Measurements from ENCODE around the gene NSUN7.

NSUN7 gene

DNA sequence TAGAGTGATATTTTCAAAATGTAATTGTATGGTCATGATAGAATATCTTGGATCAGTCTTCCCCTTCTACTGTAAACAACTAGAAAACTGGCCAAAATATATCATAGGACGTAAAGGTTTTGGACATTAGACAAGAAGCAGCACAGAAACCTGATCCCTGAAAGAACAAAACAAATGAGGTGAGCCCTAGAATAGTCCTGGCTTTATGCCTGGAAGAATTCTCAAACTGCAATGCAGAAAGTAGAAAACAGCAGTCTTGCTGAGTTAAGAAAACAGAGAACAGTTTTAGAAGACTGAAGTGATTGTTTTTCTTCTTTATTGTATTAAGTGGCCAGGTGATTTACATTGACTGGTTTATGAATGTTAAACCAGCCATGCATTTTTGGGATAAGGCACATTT lies 19.5 kb downstream of the NSUN7 start:
- ChIA-PET CTCF (no interaction called here), POLR2A (no interaction called here)
- no peak for DNase-seq (ENCODE audit: extremely low spot score)
- TF ChIP-seq CTCF (IDR thresholded peaks at IDR 0.05; ENCODE audit: control extremely low read depth, extremely low read depth, low read depth, missing control alignments), result no peak

DNA sequence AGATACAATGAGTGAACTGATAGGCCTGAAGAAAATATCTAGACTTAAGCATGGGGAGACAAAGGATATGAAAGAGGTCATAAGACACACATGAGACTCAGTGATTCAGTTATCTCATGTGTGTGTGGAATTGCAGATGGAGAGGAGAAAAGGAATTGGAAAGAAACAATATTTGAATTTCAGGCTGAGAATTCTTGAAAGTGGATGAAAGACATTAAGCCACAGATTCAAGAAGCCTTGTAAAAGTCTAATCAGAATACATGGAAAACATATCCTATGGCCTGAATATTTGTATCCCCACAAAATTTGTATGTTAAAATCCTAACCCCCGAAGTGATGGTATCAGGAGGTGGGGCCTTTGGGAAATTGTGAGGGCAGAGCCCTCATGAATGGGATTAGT lies 28.3 kb downstream of the NSUN7 start:
- CTCF ChIA-PET, result interaction anchor here (1.4 to 2.0 kb wide), 3 partner anchors 10 to 119 kb away, joined by 3 to 4 read pairs (median 4); no protein-coding TSS in a partner anchor
- no peak for DNase-seq (ENCODE audit: extremely low spot score)
- POLR2A ChIA-PET, result no interaction called here
- TF ChIP-seq CTCF (IDR thresholded peaks at IDR 0.05; ENCODE audit: control extremely low read depth, extremely low read depth, low read depth, missing control alignments), result no peak

- POLR2A ChIA-PET, result no interaction called here
- CTCF ChIA-PET, result interaction anchor here (0.8 to 1.9 kb wide), 6 partner anchors 9 to 62 kb away, joined by 3 to 5 read pairs (median 4); no protein-coding TSS in a partner anchor
- DNase-seq (ENCODE audit: extremely low spot score), result no peak
- TF ChIP-seq CTCF (IDR thresholded peaks at IDR 0.05; ENCODE audit: control extremely low read depth, extremely low read depth, low read depth, missing control alignments), result no peak
Observed at GRCh38 chr4:40782876-40783275, 33.1 kb downstream of the NSUN7 start.

DNA sequence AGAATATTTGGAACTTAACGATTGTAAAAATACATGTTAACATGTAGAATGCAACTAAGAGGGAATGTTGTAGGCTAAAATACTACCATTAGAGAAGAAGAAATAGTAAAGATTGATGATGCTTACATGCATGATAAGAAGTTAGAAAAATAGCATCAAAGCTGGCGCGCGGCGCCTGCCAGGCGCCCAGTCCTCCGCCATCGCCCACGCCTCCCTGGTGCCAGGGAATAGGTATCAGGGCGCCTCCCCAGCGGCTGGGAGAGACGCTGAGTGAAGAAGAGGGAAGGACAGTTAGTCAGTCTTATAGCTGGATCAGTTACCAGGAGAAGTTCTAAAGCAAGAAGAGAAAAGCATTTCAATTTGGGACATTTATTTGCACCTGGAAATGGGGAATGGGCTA lies 36.0 kb downstream of the NSUN7 start:
- CTCF ChIA-PET, result no interaction called here
- TF ChIP-seq CTCF (IDR thresholded peaks at IDR 0.05; ENCODE audit: control extremely low read depth, extremely low read depth, low read depth, missing control alignments), result no peak

GRCh38 chr4:40788331-40788730 lies 38.6 kb downstream of the NSUN7 start:
- POLR2A ChIA-PET, result no interaction called here
- CTCF ChIA-PET, result interaction anchor here (1.0 kb wide), 1 partner anchor 11 kb away, joined by 4 read pairs; no protein-coding TSS in a partner anchor
- TF ChIP-seq CTCF (IDR thresholded peaks at IDR 0.05; ENCODE audit: control extremely low read depth, extremely low read depth, low read depth, missing control alignments), result no peak
- no peak for DNase-seq (ENCODE audit: extremely low spot score)

More for the DNA sequence above, 36.0 kb downstream of the NSUN7 start:
- DNase-seq (ENCODE audit: extremely low spot score), result no peak
- POLR2A ChIA-PET, result no interaction called here

DNA sequence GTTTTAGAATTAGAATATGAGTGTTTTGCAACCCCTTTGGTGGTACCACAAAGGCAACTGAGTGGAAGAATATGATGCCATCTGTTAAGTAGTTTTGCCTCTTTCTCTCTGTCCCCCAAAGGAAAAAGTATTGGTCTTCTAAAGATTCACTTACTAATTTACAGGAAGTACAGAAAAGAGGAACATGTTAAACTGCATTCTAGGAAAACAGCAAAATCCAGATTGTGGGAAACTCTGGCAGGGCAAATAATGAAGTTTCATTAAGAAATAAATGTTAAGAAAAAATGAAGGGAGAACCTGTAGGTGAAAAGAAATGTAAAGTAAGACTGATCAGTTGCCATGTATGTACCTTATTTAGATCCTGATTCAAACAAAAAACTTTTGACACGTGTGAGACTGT lies 39.3 kb downstream of the NSUN7 start:
- ChIA-PET CTCF (no interaction called here), POLR2A (no interaction called here)
- TF ChIP-seq CTCF (IDR thresholded peaks at IDR 0.05; ENCODE audit: control extremely low read depth, extremely low read depth, low read depth, missing control alignments), result no peak
- no peak for DNase-seq (ENCODE audit: extremely low spot score)

GRCh38 chr4:40789771-40790170 lies 40.0 kb downstream of the NSUN7 start:
- POLR2A ChIA-PET, result no interaction called here
- DNase-seq (ENCODE audit: extremely low spot score), result no peak
- CTCF ChIA-PET, result interaction anchor here (0.7 to 1.1 kb wide), 2 partner anchors 9 to 1284 kb away, joined by 3 to 4 read pairs; no protein-coding TSS in a partner anchor
- TF ChIP-seq CTCF (IDR thresholded peaks at IDR 0.05; ENCODE audit: control extremely low read depth, extremely low read depth, low read depth, missing control alignments), result no peak
